Activated T-helper 1 cell treated with Interleukin-2 at 50 U/mL for 16 hours (primary cell): ENCODE measurements around the gene PPIL6.

Source experiments
- DNase-seq: peaks from one replicate; pipeline ENCODE4 v3.0.0-alpha.2; 2020; ENCODE audit warnings: low read depth

PPIL6 gene

GRCh38 chr6:109362102-109362884 is 78.1 kb downstream of the PPIL6 start:
- DNase-seq, result no peak

DNA sequence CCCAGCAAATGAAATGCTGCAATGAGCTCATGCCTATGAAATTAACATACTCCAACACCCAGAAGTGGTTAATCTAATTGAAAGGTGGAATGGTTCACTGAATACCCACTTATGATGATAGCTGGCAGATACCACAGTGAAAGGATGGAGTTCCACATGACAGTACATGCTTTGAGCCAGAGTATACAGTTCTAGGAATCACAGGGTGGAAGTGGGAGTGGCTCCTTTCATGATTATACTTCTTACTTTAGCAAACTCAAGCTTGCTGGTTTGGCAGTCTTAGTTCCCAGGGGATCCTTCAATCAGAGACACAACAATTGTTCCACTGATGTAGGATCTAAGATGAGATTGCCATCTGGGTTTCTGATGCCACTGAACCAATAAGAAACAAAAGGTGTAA is 79.6 kb downstream of the PPIL6 start:
- no peak for DNase-seq

DNA sequence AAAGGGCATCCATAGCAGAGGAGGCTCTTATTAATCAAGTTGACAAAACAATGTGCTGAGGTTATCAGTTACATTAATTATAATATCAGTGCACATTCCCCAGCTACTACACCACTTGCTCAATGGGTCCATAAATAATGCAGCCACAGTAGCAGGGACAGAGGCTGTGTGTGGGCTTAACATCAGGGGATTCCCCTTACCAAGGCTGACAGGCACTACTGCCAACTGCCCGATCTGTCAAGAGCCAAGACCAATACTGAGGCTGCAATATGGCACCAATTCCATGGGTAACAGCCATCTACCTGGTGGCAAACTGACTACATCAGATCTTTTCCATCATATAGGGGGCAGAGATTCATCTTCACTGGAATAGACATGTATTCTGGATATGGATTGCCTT is 80.1 kb downstream of the PPIL6 start:
- no peak for DNase-seq

DNA sequence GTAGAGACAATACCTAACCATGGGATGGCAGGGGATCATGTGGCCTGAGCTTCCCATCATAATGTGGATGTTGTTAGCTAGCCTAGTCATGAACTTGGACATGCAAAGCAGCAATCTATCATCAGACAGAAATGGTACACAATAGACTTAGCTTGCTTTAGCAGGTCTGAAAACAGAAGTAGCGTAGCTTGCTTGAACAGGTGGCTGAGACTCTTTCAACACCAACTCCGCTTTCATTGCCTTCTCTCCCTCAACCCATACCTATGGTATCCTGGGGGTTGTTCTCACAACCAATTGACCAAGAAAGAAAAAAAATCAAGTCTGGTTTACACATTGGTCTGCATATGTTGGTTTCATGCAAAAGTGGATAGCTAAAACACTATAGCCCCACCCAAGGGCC is 81.2 kb downstream of the PPIL6 start:
- DNase-seq, result no peak

DNA sequence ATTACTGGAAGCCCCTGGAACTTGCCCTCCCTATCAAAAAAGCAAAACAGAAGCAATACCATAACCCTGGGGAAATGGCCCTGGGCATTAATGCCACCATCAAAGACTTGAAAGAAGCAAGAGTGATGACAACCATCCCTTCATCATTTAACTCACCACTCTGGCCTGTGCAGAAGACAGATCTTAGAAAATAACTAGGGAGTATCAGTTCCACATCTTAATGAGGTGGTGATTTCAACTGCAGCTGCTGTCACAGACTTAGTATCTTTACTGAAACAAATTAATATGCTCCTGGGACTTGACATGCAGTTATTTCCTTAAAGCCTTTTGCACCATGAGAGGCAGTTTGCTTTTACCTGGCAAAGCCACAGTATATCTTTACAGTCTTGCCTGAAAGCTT is 82.2 kb downstream of the PPIL6 start:
- DNase-seq, result no peak

DNA sequence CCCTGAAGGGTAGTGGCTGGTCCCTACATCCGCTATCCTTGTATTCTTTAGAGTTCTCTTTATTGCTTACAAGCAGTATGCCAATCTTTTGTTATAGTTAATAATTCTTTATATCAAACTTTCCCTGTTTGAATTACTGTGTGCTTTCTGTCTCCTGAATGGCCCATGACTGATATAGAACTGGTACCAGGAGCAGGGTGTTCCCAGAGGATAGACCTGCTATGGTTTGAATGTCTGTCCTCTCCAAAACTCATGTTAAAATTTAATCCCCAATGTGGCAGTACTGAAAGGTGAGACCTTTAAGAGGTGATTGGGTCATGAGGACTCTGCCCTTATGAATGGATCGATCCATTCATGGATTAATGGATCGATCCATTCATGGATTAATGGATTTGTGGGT is 84.2 kb downstream of the PPIL6 start:
- DNase-seq, result no peak

DNA sequence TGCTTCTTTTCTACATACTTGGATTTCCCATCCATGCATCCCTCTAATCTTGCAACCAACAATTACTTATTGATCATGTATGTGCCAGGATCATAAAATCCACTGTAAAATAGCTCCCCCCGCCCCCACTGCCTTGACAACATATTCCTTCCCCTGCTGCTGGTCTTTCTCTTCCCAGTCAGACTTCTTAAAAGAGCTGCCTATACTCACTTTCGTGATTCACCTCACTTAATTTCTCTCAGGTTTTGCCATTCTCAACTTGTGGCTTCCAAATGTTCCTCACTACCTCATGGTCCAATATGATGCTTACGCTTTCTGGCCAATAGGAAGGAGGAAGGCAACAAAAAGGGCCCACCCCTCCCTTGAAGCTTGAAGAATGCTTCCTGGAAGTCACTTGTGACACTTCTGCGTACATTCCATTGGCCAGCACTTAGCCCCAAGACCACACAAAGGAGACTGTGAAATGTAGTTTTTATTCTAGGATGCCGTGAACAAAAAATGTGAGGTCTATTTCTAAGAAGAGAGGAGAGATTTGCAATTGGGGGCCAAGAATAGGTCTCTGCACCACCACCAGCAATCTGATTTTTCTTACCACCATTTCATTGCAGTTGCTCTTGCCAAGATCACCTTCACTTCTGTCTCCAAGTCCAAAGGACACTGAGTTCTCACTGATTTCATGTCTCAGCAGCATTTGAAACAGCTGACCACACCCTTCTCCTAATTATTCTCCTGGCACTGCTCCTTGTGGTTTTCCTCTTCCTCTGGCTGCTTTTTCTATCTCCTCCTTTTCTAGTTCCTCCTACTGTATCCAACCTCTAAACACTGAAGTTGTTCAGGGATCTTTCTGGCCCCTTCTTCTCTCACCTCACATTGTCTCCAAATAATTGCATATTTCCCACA is 88.9 kb downstream of the PPIL6 start:
- DNase-seq, result no peak

GRCh38 chr6:109349419-109349987 is 90.9 kb downstream of the PPIL6 start:
- no peak for DNase-seq

- DNase-seq, result no peak
Observed at GRCh38 chr6:109348226-109348625, 92.2 kb downstream of the PPIL6 start.

- no peak for DNase-seq
Observed at GRCh38 chr6:109347779-109348178, 92.6 kb downstream of the PPIL6 start.

DNA sequence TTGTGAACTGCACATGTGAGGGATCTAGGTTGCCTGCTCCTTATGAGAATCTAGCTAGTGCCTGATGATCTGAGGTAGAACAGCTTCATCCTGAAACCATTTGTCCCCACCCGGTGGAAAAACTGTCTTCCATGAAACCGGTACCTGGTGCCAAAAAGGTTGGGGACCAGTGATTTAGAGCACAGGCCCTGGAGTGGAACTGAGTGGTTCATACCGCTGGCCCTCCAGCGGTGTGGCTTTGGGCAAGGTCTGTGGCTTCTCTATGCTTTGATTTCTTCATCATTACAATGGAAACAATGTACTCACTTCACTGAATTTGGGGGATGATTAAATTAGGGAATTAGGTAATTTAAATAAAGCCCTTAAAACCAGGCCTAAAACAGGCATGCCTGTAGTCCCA is 94.4 kb downstream of the PPIL6 start:
- DNase-seq, result no peak

DNA sequence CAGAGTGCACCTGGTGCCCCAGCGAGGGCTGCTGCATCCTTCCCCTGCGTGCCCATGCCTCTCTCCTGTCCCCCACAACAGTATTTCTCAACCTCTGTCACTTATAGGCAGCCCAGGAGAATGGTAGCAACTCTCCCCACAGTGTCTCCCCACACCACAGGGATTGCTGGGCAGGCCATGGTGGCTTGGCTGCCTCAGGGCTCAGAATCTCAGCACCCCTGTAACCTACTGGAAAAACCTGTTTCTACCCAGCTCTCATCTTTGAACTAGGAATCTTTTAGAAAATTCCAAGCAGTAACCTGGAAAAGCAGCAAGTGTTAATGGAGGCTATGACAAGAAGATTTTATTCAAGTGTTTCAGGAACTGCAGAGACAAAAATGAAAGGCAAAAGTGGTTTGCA is 96.2 kb downstream of the PPIL6 start:
- DNase-seq, result no peak

GRCh38 chr6:109343518-109343917 is 96.9 kb downstream of the PPIL6 start:
- DNase-seq, result no peak

- no peak for DNase-seq
Observed at GRCh38 chr6:109342911-109343310, 97.5 kb downstream of the PPIL6 start.

DNA sequence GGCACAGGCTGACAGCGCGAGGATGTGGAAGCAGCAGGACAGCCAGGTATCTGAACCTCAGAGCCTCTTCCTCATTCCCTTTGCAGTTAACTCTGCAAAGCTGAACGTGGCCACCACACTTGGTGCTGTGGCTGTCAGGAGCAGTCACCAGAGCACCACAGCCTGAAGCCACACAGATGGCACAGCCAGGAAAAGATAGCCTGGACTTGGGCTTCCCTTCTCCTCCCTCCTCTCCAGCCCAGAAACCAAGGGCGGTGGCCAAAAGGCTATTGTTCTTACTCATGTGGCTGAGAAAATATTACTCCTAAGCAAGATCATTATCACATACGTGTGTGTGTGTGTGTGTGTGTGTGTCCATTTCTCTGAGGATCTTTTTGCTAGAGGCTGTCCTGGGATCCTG is 97.9 kb downstream of the PPIL6 start:
- DNase-seq, result no peak

DNA sequence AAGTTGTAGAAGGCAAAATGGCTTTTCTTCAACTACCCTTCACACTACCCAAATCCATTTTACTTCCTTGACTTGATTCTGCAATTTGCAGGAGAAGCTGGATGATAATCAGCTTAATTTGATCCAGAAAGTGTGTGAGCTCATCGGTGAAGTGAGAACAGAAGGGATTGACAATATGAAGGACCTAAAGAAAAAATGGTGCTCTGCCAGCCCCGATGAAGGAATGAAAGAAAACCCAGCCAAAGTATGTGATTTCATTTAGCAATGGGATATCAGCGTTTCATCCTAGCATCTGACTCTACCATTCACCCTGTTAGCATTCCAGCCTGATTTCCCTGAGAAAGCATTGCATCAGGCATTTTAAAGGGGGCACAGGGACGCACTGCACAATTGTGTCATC is 99.6 kb downstream of the PPIL6 start:
- DNase-seq, result no peak
